Stimulated activated CD8-positive, alpha-beta memory T cell treated with anti-CD3 and anti-CD28 coated beads, Interleukin-4, amount 100 ng/mL, for 24 hours (primary cell): Measurements from ENCODE around the gene MYO1G.

ENCODE experiments used
- DNase-seq: peaks from one replicate; pipeline ENCODE4 v3.0.0-alpha.2; 2020; ENCODE audit warnings: low read depth

The MYO1G gene

GRCh38 chr7:44966731-44967538 lies 11.9 kb downstream of the MYO1G start:
- no peak for DNase-seq

DNA sequence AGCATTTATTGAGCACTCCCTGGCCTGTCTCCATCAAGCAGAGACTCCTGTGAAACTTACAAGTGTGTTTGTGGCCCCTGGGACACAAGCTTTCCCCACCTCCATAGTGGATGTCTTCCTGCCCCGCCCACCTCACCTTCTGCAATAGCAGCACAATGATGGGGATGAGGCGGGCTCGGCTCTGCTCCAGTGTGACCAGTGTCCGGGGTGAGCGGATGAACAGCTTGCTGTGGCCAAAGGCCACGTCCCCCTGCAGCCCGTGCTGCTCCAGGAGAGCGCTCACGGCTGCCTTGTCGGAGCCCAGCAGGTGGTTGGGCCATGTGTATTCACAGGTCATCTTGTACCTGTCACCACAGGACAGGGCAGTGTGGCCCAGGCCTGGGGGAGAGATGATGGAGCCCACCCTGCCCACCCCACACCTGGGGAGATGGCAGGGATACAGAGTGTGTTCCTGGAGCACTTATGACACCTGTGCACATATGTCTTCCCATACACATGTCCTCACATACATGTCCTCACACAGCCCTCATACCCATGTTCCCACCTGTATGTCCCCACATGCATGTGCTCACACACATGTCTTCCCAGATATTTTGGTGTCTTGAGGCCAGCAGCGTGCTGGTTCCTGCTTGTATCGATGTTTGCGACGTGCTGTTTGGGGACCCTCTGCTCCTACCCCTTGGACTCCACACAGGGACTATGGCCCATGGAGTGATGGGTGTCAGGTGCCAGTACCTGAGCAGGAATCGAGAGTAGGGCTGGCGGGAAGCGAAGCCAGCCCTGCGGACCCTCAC lies 12.7 kb downstream of the MYO1G start:
- DNase-seq = no peak

DNA sequence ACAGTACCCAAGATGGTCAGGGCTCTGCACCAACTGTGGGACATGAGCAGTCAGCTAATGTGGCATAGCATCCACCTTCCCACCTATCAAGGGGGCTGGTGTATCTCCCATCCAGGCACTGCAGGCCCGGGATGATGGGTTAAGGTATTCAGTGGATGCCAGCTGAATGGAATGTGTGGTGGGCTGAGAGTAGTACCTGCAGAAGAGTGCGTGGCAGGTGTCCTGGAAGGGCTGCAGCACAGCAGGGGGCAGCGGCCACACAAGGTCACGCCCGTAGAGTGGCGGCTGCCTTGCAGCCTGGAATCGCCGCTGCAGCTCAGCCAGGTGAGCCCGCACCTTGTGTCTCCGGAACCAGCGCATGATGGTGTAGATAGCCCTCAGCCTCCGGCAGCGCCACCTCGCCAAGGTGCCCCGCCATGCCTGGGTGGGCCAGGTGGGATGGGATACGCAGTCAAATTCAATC lies 13.3 kb downstream of the MYO1G start:
- no peak for DNase-seq

- DNase-seq = no peak
Observed at GRCh38 chr7:44964831-44965440, 13.9 kb downstream of the MYO1G start.

DNA sequence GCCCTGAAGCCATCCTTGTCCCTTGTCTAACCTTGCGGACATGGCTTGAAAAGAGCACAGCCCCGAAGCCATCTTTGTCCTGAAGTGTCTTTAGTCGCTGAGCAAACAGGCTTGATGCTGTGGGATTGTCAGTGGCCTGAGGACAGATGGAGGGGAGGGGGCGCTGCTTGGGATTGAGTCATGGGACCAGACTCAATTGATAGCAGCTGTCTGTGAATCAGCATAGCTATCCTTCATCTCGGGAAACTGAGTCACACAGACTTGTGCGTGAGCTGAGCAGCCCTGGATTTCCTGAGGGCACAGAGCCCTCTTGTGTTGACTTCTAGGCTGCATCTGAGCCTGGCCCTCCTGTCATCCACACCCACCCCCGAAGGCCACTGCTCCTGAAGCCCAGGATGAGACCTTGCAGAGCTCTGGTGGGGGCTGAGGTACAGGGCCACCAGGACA lies 14.4 kb downstream of the MYO1G start:
- no peak for DNase-seq

GRCh38 chr7:44963364-44964290 lies 15.2 kb downstream of the MYO1G start:
- DNase-seq = no peak

DNA sequence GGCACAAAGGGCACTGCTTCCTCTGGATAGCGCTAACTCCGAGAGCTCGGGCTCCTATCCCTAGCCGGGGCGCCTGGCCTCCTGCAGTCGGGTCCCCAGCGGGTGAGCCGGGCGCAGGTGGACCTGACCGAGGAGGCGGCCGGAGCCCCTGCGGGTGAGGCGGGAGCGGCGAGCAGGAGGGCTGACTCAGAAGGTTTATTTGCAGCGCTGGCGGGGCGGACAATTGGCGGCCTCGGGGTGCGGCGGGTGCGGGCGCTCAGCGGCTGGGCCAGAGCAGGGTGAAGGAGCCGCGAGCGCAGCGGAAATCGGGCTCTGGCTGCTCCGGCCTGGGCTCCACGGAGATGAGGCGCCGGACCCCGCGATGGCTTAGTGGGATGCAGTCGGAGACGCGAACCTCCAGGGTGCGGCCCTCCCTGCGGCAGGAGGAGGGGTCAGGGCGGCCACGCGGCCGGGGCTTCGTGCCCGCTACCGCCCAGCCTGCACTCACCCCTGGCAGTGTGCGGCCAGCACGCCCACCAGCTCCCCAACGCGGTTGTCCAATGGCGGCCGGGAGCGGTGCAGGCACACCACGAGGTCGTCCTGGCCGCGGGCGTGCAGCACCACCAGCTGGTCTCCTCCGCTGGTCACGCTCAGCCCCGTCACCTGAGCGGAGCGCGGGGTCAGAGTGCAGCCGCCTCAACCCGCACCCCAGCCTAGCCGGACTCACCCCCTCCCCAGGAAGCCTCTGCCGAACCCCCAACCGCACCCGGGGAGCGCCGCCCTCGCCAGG lies 16.1 kb downstream of the MYO1G start:
- no peak for DNase-seq

- DNase-seq = no peak
Observed at GRCh38 chr7:44961844-44962482, 16.9 kb downstream of the MYO1G start.

DNA sequence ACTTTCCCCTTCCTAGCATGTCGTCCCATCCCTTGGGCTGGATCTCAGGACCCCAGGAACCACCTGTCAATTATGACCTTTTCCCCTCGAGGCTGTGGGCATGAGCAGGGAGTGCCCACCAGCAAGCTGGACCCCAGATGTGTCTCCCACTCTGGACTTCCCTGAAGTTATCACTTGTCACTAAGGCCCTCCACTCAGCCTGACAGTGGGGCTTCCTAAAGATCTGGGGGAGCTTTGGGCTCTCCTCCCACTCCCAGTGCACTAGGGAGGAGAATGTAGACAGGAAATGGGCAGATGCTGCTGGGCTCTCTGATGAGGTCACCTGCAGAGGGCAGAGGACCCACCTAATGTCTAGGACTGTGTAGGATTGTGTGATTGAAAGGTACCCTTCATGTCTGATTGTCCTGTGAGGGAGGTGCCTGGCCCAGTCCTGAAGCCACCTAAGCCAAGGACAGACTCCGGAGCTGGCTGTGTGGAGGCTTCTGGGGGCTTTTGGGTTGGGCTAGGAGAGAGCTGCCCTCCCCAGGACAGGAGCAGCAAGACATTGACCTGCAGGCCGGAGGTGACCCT lies 18.7 kb downstream of the MYO1G start:
- no peak for DNase-seq

- no peak for DNase-seq
Observed at GRCh38 chr7:44959433-44959951, 19.3 kb downstream of the MYO1G start.

DNA sequence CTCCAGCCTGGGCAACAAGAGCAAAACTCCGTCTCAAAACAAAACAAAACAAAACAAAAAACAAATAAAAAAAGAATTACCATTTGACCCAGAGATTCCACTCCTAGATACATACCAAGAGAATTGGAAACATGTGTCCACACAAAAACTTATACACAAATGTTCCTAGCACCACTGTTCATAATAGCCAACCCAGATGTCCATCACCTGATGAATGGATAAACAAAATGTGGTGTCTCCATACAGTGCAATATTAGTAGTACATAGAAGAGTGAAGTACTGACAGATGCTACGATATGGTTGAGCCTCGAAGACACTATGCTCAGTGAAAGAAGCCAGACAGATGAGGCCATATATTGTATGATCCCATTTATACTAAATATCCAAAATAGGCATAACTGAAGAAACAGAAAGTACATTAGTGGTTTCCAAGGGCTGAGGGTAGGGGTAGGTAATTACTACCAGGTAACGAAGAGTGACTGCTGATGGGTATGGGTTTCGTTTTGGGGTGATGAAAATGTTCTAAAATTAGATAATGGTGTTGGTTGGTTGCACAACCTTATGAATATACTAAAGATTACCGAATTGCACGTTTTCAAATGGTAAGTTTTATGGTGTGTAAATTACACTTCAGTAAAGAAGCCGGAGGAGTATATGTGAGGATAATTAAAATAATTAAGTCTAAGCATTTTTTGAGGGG lies 20.0 kb downstream of the MYO1G start:
- no peak for DNase-seq

GRCh38 chr7:44956157-44956766 lies 22.6 kb downstream of the MYO1G start:
- DNase-seq = no peak

DNA sequence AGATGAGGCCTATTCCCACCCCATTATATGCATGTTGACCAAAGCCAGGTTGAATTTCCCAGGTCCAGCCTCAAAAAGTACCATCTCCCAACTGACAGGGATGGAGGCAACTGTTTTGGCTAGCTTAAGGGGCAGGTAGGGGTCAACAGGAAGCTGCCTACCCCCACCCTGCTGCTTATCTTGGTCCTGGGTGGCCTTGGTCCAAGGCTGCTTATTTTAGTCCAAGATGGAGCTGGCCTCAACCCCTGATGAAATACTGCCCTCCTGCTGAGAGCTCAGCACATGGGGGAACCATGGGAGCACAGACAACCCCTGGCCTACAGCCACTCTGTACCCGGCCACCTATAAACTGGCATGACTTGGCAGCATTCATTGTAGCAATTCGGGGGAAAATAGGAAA lies 23.1 kb downstream of the MYO1G start:
- no peak for DNase-seq

DNA sequence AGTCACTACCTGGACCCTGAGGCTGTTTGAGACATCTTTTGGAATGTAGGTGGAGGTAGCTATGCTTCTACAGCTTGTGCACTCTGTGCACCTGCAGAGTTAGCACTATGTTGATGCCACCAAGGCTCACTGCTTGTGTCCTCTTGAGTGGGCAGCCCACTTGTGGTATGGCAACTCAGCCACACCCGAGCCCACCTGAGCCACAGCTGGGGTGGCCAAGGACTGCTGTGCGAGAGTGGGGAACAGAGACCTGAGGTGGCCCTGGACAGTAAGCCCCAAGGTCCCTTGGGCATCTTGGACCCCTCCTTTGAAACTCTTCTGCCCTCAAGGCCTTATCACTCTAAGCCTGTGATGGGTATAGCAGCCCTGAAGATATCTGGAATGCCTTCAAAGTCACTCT lies 25.7 kb downstream of the MYO1G start:
- no peak for DNase-seq

DNA sequence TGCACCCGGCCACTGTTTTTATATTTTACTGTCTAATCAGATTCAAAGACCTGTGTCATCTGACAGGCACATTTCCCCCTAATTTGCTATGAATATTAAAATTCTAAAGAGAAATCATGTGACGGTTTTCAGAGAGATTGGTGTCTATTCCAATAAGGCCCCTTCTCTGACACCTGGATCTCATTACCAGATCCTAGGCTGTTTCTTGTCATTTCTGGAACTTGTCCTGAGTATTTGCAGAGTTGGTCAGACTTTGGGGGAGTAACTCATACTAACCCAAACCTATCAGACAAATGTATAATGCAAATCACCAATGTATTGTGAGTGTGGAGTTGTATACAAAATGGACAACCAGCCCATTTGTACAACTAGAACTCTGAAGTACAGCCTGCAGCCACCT lies 29.5 kb downstream of the MYO1G start:
- no peak for DNase-seq

GRCh38 chr7:44945479-44945878 lies 33.3 kb downstream of the MYO1G start:
- DNase-seq = no peak

GRCh38 chr7:44944821-44945220 lies 34.0 kb downstream of the MYO1G start:
- no peak for DNase-seq

DNA sequence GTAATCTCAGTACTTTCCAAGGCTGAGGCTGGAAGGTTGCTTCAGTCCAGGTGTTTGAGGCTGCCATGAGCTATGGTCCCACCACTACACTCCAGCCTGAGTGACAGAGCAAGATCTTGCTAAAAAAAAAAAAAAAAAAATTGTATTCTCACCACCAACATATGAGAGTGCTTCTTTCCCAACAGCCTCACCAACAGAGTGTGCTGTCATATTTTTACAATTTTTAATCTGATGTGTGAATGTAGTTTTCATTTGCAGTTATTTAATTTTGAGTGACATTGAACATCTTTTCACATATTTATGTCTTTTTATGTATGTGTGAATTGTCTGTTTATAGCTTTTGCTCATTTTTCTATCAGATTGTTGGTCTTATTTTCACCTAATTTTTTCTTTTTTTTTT lies 35.2 kb downstream of the MYO1G start:
- DNase-seq = no peak

DNA sequence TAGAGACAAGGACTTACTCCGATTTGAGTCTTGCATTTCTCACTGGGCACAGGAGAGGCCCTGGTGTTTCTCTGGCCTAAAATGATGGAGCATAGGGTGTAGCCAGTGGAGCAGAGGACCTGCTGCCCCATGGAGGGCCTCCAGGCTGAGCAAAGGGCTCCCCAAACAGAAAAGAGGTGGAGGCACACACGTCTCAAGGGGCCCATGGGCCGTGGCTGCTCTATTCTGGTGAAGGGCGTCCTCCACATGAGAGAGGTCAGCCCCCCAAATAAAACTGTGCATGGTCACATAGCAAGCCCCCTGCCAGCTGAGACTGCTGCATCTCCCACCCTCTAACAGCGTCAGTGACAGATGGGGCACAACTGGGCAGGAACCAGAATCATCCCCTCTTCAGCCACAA lies 41.4 kb downstream of the MYO1G start:
- DNase-seq = no peak
